DOHH2 (cell line): ENCODE results near the gene ZNF804B.

Experiments used
- H3F3A ChIP-seq: fragments of 200-600 bp; sonication (generic), shearing (Covaris generic); 2 replicates; pipeline ENCODE4 v1.6.0; 2016; ENCODE audit warnings: antibody characterized with exemption, mild to moderate bottlenecking; ENCODE audit not compliant: control insufficient read depth, insufficient read depth
- H3K27ac ChIP-seq: fragments of 200-600 bp; sonication (generic); 2 replicates; pipeline ENCODE4 v1.5.1; 2014; ENCODE audit warnings: low read depth, mild to moderate bottlenecking, low read length, moderate library complexity
- H3K27me3 ChIP-seq: fragments of 200-600 bp; sonication (generic); 2 replicates; pipeline ENCODE4 v1.6.1; 2014; ENCODE audit warnings: mild to moderate bottlenecking, low read length, mixed read lengths; ENCODE audit not compliant: control insufficient read depth
- H3K36me3 ChIP-seq: fragments of 200-600 bp; sonication (generic); 2 replicates; pipeline ENCODE4 v1.6.1; 2014; ENCODE audit warnings: mild to moderate bottlenecking, low read length, moderate library complexity, mixed read lengths; ENCODE audit not compliant: control insufficient read depth
- H3K4me1 ChIP-seq: fragments of 200-600 bp; sonication (generic); 2 replicates; pipeline ENCODE4 v1.6.1; 2014; ENCODE audit warnings: mild to moderate bottlenecking, low read length, mixed read lengths; ENCODE audit not compliant: control insufficient read depth
- H3K4me2 ChIP-seq: fragments of 200-600 bp; sonication (generic); 2 replicates; pipeline ENCODE4 v1.6.0; 2014; ENCODE audit warnings: mild to moderate bottlenecking, low read length, moderate library complexity
- H3K4me3 ChIP-seq: fragments of 200-600 bp; sonication (generic); 2 replicates; pipeline ENCODE4 v1.5.1; 2014; ENCODE audit warnings: mild to moderate bottlenecking, low read length, mixed read lengths
- H3K79me2 ChIP-seq: fragments of 200-600 bp; sonication (generic); 2 replicates; pipeline ENCODE4 v1.6.1; 2014; ENCODE audit warnings: mild to moderate bottlenecking, low read length, mixed read lengths; ENCODE audit not compliant: control insufficient read depth
- H3K9me2 ChIP-seq: fragments of 200-600 bp; sonication (generic); replicated peaks from 2 replicates; pipeline ENCODE4 v1.6.1; 2014; ENCODE audit warnings: mild to moderate bottlenecking, low read length, mixed read lengths; ENCODE audit not compliant: control insufficient read depth
- H3K9me3 ChIP-seq: fragments of 200-600 bp; sonication (generic); 2 replicates; pipeline ENCODE4 v1.6.1; 2014; ENCODE audit warnings: antibody characterized with exemption, low read length, mixed read lengths; ENCODE audit not compliant: control insufficient read depth, insufficient read depth
- H4K20me1 ChIP-seq: fragments of 200-600 bp; sonication (generic); 2 replicates; pipeline ENCODE4 v1.6.0; 2014; ENCODE audit warnings: low read depth, mild to moderate bottlenecking, antibody characterized with exemption, low read length, moderate library complexity; ENCODE audit not compliant: control insufficient read depth, insufficient read depth
- EZH2phosphoT487 ChIP-seq: fragments of 200-600 bp; sonication (generic); IDR thresholded peaks from 2 replicates; pipeline ENCODE4 v1.6.1; 2017; ENCODE audit warnings: borderline replicate concordance, mild to moderate bottlenecking, antibody characterized with exemption, low read length, moderate library complexity, mixed read lengths
- TF ChIP-seq, protein P1 (sequence below): fragments of 200-600 bp; sonication (generic); IDR thresholded peaks from one replicate; pipeline ENCODE4 v1.5.1; 2014; ENCODE audit warnings: antibody characterized with exemption, mild to moderate bottlenecking, low read depth, low read length; ENCODE audit not compliant: poor library complexity, severe bottlenecking

ZNF804B gene

GRCh38 chr7:88789480-88790064, 30.1 kb downstream of the ZNF804B start:
- Histone ChIP-seq H4K20me1 (no peaks in the 10 kb centered on the region), H3K9me3 (no peaks in the 10 kb centered on the region), H3K27me3 (no peaks in the 10 kb centered on the region), H3K9me2 (no peaks in the 10 kb centered on the region), H3K4me3 (no peak overlapping the region), H3K4me1 (no peaks in the 10 kb centered on the region), H3K27ac (no peak overlapping the region), H3F3A (no peaks in the 10 kb centered on the region), H3K36me3 (no peaks in the 10 kb centered on the region), H3K4me2 (no peak overlapping the region), H3K79me2 (no peaks in the 10 kb centered on the region)
- TF ChIP-seq, protein P1, sequence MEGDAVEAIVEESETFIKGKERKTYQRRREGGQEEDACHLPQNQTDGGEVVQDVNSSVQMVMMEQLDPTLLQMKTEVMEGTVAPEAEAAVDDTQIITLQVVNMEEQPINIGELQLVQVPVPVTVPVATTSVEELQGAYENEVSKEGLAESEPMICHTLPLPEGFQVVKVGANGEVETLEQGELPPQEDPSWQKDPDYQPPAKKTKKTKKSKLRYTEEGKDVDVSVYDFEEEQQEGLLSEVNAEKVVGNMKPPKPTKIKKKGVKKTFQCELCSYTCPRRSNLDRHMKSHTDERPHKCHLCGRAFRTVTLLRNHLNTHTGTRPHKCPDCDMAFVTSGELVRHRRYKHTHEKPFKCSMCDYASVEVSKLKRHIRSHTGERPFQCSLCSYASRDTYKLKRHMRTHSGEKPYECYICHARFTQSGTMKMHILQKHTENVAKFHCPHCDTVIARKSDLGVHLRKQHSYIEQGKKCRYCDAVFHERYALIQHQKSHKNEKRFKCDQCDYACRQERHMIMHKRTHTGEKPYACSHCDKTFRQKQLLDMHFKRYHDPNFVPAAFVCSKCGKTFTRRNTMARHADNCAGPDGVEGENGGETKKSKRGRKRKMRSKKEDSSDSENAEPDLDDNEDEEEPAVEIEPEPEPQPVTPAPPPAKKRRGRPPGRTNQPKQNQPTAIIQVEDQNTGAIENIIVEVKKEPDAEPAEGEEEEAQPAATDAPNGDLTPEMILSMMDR = peak; percentile 75
- no peak for TF ChIP-seq EZH2phosphoT487

GRCh38 chr7:88791891-88792290, 32.4 kb downstream of the ZNF804B start:
- Histone ChIP-seq H3F3A (no peaks in the 10 kb centered on the region), H3K4me1 (no peaks in the 10 kb centered on the region), H3K9me3 (no peaks in the 10 kb centered on the region), H4K20me1 (no peaks in the 10 kb centered on the region), H3K4me2 (no peak overlapping the region), H3K79me2 (no peaks in the 10 kb centered on the region), H3K9me2 (no peaks in the 10 kb centered on the region), H3K27ac (no peak overlapping the region), H3K36me3 (no peaks in the 10 kb centered on the region), H3K27me3 (no peaks in the 10 kb centered on the region), H3K4me3 (no peak overlapping the region)
- no peak for TF ChIP-seq EZH2phosphoT487
- TF ChIP-seq, protein P1 = no peak

DNA sequence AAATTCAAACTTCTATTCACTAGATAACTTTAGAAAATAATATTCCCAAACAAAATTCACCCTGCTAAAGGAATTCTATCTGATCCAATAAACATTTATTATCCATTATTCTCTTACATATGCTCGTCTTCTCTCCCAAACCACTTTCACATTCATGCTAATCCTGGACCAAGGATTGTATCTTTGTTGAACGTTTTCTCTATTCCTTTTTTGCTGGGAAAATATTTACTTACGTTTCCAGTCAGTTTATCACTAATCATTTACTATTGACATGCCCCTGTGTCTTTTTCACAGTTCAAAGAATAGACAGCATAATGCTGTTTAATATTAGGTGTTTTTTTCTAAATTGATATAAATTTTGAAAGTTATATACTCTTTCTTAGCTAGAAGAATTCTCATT, 32.9 kb downstream of the ZNF804B start:
- Histone ChIP-seq H3K79me2 (no peaks in the 10 kb centered on the region), H3K27me3 (no peaks in the 10 kb centered on the region), H3K4me2 (no peak overlapping the region), H3F3A (no peaks in the 10 kb centered on the region), H4K20me1 (no peaks in the 10 kb centered on the region), H3K36me3 (no peaks in the 10 kb centered on the region), H3K4me1 (no peaks in the 10 kb centered on the region), H3K9me3 (no peaks in the 10 kb centered on the region), H3K27ac (no peak overlapping the region), H3K4me3 (no peak overlapping the region), H3K9me2 (no peaks in the 10 kb centered on the region)
- TF ChIP-seq EZH2phosphoT487 = no peak
- TF ChIP-seq, protein P1 = no peak

DNA sequence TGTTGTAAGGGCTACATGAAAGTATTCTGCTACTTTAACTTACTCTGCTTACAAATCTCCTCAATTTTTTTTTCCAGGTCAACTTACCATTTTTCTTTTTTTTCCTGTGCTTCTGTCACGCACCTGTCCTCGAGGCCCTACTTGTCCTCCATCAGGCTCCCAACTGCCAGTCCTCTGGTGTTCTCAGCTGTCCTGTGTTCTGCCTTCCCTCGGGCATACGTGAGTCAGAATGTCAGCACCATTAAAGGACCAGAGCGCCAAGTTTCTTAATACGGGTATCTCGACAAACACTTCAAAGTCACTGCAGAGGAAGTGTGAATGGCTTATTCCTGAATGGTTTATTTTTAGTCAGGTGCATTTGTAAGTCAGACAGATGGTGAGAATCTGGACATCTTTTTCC, 36.1 kb downstream of the ZNF804B start, which contains the start of gene TEX47:
TEX47 (minus strand) TSS at position 185 of the 400 bp plus-strand sequence. CDS start 795 bp downstream, outside the sequence.
- no peaks in the 10 kb centered on the region for H3K9me3 ChIP-seq
- H3F3A ChIP-seq = no peaks in the 10 kb centered on the region
- no peaks in the 10 kb centered on the region for H3K4me1 ChIP-seq
- no peaks in the 10 kb centered on the region for H3K36me3 ChIP-seq
- no peaks in the 10 kb centered on the region for H4K20me1 ChIP-seq
- no peak within 1 kb of the TSS for H3K4me2 ChIP-seq
- H3K4me3 ChIP-seq = no peak within 1 kb of the TSS
- no peaks in the 10 kb centered on the region for H3K9me2 ChIP-seq
- no peaks in the 10 kb centered on the region for H3K79me2 ChIP-seq
- TF ChIP-seq EZH2phosphoT487 = no peak
- TF ChIP-seq, protein P1 = no peak
- no peak within 1 kb of the TSS for H3K27ac ChIP-seq
- H3K27me3 ChIP-seq = no peaks in the 10 kb centered on the region
